ENCODE data around the gene ZNF133. TPM values are rescaled to one million over a fixed set of nuclear protein-coding genes. Genes with fewer than 3 reads are reported as not detected.

The ZNF133 gene
- total RNA-seq, 1 donor from 2014 or later, result 0.85 TPM

- no peaks in the 10 kb centered on the region for H3K4me1 ChIP-seq
- H3K36me3 ChIP-seq, result no peaks in the 10 kb centered on the region
- H3K4me3 ChIP-seq, result no peak overlapping the region
- DNase-seq (ENCODE audit: low spot score in 2 of 2), result no peak
- peaks cover 0 to 3% of the 10 kb centered on the region in 2 donors for H3K9me3 ChIP-seq
- H3K27me3 ChIP-seq, result no peaks in the 10 kb centered on the region
- intact Hi-C loops (cut with DNase I), result no loop called here
- TF ChIP-seq, protein P1, sequence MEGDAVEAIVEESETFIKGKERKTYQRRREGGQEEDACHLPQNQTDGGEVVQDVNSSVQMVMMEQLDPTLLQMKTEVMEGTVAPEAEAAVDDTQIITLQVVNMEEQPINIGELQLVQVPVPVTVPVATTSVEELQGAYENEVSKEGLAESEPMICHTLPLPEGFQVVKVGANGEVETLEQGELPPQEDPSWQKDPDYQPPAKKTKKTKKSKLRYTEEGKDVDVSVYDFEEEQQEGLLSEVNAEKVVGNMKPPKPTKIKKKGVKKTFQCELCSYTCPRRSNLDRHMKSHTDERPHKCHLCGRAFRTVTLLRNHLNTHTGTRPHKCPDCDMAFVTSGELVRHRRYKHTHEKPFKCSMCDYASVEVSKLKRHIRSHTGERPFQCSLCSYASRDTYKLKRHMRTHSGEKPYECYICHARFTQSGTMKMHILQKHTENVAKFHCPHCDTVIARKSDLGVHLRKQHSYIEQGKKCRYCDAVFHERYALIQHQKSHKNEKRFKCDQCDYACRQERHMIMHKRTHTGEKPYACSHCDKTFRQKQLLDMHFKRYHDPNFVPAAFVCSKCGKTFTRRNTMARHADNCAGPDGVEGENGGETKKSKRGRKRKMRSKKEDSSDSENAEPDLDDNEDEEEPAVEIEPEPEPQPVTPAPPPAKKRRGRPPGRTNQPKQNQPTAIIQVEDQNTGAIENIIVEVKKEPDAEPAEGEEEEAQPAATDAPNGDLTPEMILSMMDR (IDR thresholded peaks at IDR 0.05), result no peak
- no peak overlapping the region for H3K27ac ChIP-seq
Measured at GRCh38 chr20:18363708-18364107, 75.4 kb downstream of the ZNF133 start.

GRCh38 chr20:18364768-18365167 is 76.4 kb downstream of the ZNF133 start:
- DNase-seq (ENCODE audit: low spot score in 2 of 2), result no peak
- Histone ChIP-seq H3K4me3 (no peak overlapping the region), H3K27me3 (no peaks in the 10 kb centered on the region), H3K4me1 (no peaks in the 10 kb centered on the region), H3K27ac (no peak overlapping the region), H3K9me3 (peaks cover 0 to 3% of the 10 kb centered on the region in 2 donors), H3K36me3 (no peaks in the 10 kb centered on the region)
- intact Hi-C loops (cut with DNase I), result no loop called here
- TF ChIP-seq, protein P1 (IDR thresholded peaks at IDR 0.05), result no peak

Other genes starting within 250 kb of the ZNF133 start
- gene OVOL2, start 230.6 kb upstream of the ZNF133 start, total RNA-seq, result not detected
- gene KAT14, start 150.7 kb upstream of the ZNF133 start, total RNA-seq, result 1.7 TPM
- gene PET117, start 150.7 kb upstream of the ZNF133 start, total RNA-seq, result 37.1 TPM
- 1.3 TPM for gene DZANK1, start 178.5 kb downstream of the ZNF133 start, total RNA-seq
- 14.0 TPM for gene POLR3F, start 178.9 kb downstream of the ZNF133 start, total RNA-seq
- 6.8 TPM for gene RBBP9, start 208.7 kb downstream of the ZNF133 start, total RNA-seq
- 21.8 TPM for gene SEC23B, start 219.4 kb downstream of the ZNF133 start, total RNA-seq

Measured in ascending aorta (tissue), 2 donors.